HG02798 (cell line): ENCODE measurements around the gene PHPT1.
"Not testable (repeated sequence)": the region's sequence is repeated elsewhere in the genome, so short reads cannot be mapped to it uniquely, and the experiment has no call there.

Experiments
- ATAC-seq: cut with Tn5 transposase; IDR thresholded peaks from one replicate; pipeline ENCODE4 v1.9.1; 2021; ENCODE audit warnings: mild to moderate bottlenecking; ENCODE audit not compliant: unreplicated experiment, poor library complexity

The PHPT1 gene

GRCh38 chr9:136857581-136858412, 8.6 kb downstream of the PHPT1 start:
- no peak for ATAC-seq

- no peak for ATAC-seq
These were observed 9.2 kb downstream of the PHPT1 start for GRCh38 chr9:136858452-136858843.

DNA sequence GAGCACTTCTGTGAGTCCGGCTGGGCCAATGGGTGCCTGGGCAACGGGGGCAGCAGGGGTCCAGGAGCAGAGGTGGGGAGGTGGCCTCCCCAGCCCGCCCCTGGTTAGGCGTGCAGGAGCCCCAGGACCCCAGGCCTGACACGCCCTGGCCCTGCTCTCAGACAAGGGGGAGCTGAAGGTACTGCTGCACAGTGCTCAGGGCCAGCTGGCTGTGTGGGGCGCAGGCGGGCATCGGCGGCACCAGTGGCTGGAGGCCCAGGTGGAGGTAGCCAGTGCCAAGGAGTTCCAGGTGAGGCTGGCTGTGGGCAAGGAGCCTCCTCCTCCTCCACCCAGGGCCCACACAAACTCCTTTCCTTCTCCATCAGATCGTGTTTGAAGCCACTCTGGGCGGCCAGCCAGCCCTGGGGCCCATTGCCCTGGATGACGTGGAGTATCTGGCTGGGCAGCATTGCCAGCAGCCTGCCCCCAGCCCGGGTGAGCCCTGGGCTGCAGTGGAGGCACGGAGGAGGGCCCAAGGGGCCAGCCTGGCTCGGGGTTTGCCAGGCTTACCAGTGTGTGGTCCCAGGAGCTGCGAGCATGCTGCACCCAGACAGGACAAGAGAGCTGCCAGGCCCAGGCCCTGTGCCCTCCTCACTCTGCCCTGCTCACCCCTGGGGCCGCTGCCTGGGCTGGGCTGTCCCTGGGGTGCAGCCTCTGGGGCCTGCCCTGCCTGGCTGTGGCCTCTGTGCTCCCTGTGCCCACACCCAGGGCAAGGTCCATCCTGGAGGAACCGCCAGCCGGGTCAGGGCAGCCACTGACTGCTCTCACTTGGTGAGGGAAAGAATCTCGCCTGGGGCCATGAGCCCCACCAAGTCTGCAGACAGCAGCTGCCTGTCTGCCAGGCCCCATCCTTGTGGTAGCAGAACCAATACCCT, 9.9 kb downstream of the PHPT1 start:
- ATAC-seq = no peak

GRCh38 chr9:136860529-136860928, 11.3 kb downstream of the PHPT1 start:
- ATAC-seq = no peak

DNA sequence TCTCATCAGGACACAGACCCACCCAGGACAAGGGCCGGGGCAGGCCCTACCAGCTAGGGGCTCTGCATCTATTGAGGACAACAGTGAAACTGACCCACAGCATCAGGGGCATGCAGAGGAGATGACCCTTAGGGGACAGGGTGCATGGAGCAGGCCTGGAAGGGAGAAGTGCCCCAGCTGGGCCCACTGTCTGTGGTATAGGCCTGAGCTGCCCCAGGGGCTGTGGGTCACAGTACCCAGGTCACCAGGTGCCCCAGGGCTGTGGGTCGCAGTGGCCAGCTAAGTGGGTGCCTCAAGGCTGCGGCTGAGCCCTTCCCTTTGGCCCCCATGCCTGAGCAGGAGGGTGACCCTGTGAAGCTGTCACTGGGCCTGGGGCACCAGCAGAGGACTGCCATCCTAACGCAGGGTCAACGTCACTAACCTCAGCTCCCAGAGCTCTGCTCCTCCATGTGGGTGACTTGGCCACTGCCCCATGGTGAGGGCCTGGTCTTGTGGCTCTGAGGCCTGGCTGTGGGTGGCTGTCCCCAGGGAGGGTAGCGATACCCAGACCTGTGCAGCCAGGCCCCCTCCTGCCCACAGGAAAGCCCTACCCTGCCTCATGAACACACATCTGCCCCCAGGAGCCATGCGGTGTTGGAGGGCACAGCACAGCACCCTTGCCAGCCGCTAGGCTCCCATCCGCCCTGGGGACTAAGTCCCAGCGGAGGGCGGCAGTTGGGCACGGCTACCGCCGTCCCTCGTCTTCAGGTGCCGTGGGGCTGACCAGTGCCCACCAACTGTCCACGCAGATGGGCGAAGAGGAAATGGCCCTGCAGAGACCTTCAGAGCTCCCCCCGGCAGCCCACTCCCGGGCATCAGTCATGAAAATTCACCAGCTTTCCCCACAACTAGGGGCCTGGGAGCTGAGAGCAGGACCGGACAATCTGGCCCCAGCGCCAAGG, 12.0 kb downstream of the PHPT1 start:
- ATAC-seq = no peak

DNA sequence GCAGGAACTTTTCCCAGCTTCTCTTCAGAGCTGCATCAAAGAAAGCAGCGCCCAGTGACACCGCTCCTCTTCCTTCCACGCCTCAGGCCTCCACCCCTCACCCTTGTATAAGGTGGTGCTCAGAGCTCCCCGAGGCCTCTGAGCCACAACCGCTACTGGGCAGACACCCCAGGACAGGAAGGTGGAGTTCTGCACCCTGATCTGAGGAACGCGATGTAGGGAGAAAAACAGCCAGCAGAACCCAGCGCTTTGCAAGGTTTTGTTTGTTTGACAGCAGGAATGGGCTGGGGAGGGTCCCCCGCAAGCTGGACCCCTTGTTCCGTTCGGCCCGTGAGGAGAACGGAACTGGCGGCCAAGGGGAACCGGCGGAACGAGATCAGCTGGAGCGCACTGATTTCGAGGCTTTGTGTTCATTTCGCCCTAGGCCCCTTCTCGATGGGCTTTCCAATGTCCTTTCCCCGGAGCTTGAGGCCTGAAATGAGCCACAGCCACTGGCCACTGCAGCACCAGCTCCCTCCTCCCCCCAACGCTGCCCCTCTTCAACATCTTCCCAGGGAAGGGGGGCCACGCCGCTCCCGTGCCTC, 12.8 kb downstream of the PHPT1 start:
- ATAC-seq = no peak

GRCh38 chr9:136862849-136863622, 13.8 kb downstream of the PHPT1 start:
- ATAC-seq = no peak

DNA sequence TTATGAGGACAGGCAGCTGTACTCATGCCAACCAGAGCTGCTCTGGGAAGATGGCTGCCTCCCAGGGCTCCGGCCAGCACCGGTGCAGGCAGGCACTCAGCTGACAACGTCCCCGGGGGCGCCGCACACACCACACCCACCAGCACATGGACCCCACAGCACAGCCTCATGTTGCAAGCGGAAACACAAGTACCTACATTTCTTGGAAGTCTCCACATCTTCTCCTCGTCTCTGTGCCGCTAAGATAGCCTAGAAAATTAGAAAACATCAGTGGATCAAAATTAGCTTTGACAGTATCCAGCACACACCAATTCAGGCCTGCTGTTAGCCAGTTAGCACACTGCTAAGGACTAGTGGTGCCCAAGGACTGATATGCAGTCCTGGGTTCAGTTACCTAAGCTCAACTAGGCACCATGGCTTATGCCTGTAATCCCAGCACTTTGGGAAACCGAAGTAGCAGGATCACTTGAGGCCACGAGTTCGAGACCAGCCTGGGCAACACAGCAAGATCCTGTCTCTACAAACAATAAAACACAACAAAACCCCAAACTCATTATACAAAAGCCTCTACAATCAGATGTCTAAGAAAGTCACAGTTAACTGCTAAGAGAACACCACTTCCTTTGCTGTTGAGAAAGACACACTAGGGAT, 14.5 kb downstream of the PHPT1 start:
- no peak for ATAC-seq

- ATAC-seq = no peak
These were observed 16.0 kb downstream of the PHPT1 start for GRCh38 chr9:136865041-136865767.

DNA sequence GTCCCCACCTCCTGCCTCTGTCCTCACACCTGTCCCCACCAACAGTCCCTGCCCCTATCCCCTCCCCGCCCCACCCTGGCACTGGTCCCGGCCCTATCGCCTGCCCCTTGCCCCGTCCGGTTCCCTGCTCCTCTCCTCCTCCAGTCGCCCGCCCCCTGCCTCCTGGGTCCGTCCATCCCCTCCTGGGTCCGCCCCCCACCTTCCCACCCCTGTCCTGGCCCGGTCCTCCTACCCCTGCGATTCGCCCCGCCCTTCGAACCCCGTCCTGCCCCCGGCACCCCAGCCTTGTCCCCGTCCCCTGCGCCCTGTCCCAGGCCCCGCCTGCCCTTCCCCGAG, 16.5 kb downstream of the PHPT1 start:
- ATAC-seq = no peak

DNA sequence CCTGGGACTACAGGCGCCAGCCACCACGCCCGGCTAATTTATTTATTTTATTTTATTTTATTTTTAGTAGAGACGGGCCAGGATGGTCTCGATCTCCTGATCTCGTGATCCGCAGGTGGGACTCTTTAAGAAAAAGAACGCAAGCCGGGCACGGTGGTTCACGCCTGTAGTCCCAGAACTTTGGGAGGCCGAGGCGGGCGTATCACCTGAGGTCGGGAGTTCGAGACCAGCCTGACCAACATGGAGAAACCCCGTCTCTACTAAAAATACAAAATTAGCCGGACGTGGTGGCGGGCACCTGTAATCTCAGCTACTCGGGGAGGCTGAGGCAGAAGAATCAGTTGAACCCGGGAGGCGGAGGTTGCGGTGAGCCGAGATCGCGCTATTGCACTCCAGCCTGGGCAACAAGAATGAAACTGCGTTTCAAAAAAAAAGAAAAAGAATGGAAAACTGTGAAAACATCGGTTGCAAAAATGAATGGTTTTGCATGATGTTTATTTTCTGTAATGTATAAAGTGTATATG, 17.8 kb downstream of the PHPT1 start:
- not testable (repeated sequence) for ATAC-seq

GRCh38 chr9:136867480-136867879, 18.3 kb downstream of the PHPT1 start:
- no peak for ATAC-seq

DNA sequence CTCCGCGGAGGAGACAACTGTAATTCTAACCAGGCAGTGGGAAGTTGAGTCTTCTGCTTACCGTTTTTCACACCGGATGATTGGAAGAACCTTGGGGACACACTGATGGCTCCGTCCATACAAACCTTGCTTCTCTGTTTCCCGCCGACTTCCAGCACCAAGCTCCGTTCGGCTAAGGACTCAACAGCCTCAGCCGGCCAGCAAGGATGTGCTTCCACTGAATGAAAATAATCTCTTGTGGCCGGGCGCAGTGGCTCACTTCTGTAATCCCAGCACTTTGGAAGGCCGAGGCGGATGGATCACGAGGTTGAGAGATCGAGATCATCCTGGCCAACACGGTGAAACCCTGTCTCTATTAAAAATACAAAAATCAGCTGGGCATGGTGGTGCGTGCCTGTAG, 18.7 kb downstream of the PHPT1 start:
- ATAC-seq = no peak

DNA sequence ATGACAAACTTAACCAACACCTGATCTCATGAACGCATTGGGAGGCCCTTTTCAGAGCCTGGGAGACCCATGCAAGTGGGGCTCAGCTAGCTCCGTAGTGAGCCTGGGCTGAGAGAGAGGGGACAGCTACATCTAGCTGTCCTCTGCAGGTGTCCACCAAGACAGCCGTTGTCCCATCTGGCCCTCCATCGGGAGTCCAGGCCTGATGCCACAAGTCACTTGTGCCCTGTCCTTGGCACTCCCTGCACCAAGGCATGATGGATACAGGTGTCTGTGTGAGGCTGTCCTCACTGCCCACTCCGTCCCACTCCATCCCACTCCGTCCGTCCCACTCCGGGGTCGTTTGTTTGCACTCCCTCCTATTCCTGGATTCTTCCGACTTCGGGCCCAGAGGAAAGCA, 19.4 kb downstream of the PHPT1 start:
- no peak for ATAC-seq

- not testable (repeated sequence) for ATAC-seq
These were observed 20.4 kb downstream of the PHPT1 start for GRCh38 chr9:136869611-136870010.

DNA sequence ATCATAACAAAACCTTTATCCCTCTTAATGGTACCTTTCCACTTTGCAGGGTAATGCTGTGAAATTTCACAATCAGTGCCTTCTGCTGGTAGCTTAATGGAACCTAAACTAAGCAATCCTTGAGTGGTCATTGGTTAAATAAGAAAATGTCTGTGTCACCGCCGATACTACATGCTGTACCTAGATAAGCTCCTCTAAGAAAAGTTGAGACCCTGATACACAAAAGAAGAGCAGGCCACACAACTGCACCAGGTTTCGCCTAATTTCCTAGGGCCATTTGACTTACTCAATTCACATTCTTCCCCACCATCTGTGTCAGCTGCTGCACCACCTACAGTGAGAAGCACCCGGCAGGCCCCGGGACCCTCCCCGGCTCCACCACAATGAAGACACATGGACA, 25.9 kb downstream of the PHPT1 start:
- ATAC-seq = no peak

DNA sequence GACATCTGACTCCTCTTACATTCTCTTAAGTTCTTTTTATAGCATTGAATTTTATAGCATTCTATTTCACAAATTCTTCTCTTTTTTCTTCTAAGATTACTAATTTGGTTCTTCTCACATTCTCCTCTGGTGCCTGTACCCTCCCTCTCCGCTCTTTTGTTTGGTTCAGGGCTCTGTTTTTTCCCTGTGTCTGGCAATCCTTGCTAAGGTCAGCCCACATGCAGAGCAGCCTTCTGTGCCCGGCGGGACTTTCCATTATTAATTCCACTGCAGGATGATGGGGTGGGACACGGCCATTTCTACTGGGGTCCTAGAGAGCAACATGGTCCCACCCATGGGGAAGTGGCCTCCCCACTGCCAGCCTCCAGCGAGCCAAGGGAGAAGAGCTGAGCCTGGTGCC, 27.3 kb downstream of the PHPT1 start:
- ATAC-seq = no peak

- ATAC-seq = no peak
These were observed 31.4 kb downstream of the PHPT1 start for GRCh38 chr9:136880651-136881050.
